Fibroblast of upper back skin (primary cell): ENCODE data around the gene ZNF816.
A peak's percentile ranks its signal among the peaks of the same experiment; 100 is the strongest.
"Not testable (repeated sequence)": the region's sequence is repeated elsewhere in the genome, so short reads cannot be mapped to it uniquely, and the experiment has no call there.

Experiments used
- DNase-seq: peaks from one replicate; pipeline ENCODE4 v3.0.0-alpha.2; 2013

The ZNF816 gene

DNA sequence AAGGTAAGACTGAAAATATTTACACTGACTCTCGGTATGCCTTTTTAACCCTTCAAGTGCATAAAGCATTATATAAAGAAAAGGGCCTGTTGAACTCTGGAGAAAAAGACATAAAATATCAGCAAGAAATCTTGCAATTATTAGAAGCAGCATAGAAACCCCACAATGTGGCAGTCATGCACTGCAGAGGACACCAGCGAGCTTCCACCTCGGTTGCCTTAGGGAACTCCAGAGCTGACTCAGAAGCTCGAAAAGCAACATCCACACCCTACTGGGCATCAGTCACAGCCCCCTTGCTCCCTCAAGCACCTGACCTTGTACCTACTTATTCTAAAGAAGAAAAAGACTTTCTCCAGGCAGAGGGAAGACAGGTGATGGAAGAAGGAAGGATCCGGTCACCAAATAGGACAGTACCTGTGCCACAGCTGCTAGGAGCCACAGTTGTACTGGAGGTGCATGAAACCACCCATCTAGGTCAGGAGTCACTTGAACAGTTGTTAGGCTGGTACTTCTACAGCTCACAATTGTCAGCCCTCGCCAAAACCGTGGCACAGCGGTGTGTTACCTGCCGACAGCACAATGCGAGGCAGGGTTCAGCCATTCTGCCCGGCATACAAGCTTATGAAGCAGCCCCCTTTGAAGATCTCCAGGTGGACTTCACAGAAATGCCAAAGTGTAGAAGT is 2.9 kb downstream of the ZNF816 start:
- no peak for DNase-seq

DNA sequence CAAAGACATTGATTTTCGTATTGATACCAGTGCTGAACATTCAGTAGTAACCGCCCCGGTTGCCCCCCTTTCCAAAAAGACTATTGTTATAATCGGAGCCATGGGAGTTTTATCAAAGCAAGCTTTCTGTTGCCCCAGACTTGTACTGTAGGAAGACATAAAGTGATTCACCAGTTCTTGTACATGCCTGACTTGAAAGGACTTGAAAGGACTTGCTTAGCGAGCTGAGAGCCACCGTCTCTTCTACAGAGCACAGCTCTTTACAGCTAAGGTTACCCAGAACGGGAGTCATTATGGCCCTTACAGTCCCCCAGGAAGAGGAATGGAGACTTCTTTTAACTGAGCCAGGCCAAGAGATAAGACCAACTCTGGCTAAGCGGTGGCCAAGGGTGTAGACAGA is 5.1 kb downstream of the ZNF816 start:
- DNase-seq = no peak

DNA sequence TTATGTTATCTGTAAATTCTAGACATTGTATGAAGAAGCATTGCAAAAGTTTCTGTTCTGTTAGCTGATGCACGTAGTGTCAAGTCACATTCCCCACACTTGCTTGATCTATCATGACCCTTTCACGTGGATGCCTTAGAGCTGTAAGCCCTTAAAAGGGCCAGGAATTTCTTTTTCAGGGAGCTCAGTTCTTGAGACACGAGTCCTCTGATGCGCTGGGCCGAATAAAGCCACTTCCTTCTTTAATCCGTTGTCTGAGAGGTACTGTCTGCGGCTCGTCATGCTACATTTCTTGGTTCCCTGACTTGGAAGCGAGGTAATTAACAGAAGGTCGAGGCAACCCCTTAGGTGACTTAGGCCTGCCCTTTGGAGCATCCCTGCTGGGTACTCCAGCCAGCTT is 5.8 kb downstream of the ZNF816 start:
- DNase-seq = no peak

- DNase-seq = no peak
Measured at GRCh38 chr19:52949422-52949821, 13.3 kb downstream of the ZNF816 start.

DNA sequence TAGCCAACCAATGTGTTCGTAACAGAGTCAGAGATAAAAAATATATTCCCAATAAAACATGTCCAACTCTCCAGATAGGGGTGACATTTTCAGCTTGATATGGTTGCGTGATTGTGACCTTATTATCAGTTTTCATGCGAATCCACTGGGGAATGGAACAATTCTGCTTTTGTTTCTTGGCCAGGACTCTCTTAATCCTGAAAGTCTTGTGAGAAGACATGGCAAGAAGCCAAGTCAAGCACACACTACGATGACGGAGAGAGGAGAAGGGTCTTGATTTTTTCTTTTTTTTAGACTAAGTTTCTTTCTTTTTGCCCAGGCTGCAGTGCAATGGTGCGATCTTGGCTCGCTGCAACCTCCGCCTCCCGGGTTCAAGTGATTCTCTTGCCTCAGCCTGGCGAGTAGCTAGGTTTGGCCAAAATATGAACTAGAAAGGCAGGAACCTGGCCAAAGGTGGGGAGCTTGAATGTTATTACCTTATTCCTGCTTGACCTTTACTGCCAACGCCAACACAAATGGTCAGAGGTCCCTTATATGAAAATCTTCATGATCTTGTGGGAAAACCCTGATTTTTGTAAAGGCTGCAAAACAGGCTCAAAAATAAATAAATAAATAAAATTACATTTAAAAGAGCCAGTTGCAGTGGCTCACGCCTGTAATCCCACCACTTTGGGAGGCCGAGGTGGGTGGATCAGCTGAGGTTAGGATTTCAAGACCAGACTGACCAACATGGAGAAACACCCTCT is 14.5 kb downstream of the ZNF816 start:
- no peak for DNase-seq

GRCh38 chr19:52946322-52947310 is 16.1 kb downstream of the ZNF816 start:
- no peak for DNase-seq

GRCh38 chr19:52945652-52946321 is 16.9 kb downstream of the ZNF816 start:
- DNase-seq = no peak

DNA sequence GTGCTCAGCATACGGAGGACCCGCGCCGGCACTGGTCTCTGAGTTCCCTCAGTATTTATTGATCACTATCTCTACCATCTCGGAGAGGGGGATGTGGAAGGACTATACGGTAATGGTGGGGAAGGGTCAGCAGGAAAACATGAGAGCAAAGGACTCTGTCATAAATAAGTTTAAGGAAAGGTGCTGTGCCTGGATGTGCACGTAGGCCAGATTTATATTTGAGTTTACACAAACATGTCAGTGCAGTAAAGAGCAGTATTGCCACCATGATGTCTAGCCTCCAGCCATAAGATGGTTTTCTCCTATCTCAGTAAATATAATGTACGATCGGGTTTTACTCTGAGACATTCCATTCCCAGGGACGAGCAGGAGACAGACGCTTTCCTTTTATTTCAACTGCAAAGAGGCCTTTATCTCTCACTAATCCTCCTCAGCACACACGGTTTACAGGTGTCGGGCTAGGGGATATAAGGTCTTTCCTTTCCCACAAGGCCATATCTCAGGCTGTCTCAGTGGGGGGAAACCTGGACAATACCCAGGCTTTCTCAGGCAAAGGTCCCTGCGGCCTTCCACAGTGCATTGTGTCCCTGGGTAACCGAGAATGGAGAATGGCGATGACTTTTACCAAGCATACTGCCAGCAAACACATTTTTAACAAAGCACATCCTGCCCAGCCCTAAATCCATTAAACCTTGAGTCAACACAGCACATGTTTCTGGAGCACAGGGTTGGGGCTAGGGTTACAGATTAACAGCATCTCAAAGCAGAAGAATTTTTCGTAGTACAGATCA is 17.8 kb downstream of the ZNF816 start:
- not testable (repeated sequence) for DNase-seq

DNA sequence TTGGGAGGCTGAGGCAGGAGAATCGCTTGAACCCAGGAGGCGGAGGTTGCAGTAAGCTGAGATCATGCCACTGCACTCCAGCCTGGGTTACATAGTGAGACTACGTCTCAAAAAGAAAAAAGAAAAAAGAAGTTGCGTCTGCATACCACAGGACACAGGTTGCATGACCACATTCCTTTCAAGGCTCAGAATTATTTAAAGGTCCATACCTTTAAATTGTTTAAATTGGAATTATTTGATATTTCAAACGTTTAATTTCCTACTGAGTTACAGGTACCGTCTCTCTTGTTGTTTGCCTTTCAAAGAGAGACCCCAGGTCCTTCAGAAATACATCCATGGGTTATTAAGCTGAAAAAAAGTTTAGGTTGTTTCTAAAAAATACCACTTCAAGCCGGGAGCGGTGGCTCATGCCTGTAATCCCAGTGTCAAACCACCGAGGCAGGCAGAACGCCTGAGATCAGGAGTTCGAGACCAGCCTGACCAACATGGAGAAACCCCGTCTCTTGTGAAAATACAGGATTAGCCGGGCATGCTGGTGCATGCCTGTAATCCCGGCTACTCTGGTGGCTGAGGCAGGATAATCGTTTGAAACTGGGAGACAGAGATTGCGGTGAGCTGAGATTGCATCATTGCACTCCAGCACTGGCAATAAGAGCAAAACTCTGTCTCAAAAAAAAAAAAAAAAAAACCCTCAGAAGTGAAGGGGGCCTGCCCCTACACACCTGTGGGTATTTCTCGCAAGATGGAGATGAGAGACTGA is 18.6 kb downstream of the ZNF816 start:
- DNase-seq = no peak

- no peak for DNase-seq
Measured at GRCh38 chr19:52943134-52943883, 19.4 kb downstream of the ZNF816 start.

DNA sequence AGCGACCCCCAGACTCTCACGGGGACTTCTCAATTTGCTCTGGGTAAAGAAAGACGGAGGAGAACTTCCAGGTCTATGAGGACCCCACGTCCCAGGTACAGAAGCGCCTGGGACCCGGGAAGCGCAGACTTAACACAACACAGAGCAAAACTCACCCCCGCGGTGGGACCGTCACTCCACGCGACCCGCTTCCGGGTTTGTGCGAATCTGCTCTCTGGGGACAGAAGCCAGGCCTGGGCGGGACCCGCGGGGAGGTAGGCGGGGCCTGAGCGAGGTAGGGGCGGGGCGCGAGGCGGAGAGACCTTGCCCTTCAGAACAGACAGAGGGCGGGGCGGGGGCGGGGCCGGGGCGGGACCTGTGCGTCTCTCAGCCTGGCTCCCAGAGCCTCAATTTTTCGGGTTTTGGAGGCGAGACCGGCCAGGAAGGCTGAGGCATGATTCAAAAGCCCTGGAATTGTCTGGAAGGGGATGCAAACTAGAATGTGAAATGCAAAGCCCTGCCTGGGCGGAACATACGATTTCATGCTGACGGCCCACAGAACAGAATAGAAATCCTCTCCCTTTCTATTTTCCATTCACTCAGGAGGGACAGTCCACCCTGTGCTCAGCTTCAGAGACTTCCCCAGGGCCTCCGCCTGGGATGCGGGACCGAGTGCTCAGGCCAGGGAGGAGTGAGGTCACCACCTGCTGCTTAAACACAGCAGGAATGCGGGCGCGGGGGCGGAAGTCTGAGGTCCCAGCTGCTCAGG is 20.1 kb downstream of the ZNF816 start:
- DNase-seq = peak; percentile 81

GRCh38 chr19:52941941-52942385 is 20.7 kb downstream of the ZNF816 start:
- peak; percentile 14 for DNase-seq

DNA sequence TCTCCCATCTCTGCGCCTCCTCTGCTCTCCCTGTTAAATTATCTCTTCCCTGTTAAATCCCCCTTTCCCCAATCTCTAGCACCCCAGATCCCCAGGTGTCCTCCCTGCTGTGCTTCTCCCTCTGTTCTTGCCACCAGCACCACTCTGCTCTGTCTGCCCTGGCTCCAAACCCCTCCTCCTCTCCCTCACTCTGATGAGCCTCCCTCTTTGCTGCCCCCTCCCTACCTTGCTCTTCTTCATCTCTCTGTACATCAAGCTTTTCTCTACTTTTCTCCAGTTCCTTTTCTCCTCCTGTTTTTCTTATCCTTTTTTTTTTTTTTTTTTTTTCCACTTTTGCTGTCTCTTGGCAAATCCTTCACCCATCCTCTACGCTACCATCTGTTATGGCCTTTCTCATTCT is 21.2 kb downstream of the ZNF816 start:
- DNase-seq = not testable (repeated sequence)

- not testable (repeated sequence) for DNase-seq
Measured at GRCh38 chr19:52940905-52941304, 21.8 kb downstream of the ZNF816 start.

DNA sequence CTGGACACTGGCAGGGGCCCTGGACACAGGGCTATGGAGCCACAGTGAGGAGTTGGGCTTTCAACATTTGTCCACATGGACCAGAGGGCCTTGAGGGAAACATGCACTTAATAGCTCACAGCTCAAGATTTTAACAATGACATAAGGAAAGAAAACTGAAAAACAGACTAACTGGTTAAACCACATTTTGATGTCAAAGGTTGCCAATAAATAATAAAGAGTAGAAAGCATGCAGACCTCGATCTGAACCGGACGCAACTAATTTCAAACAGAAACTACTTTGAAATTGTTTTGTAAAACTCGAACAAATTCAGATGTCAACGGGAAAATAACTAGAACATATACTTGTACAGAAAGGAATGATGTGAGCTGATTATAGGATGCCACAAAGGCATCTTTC is 23.9 kb downstream of the ZNF816 start:
- DNase-seq = no peak

DNA sequence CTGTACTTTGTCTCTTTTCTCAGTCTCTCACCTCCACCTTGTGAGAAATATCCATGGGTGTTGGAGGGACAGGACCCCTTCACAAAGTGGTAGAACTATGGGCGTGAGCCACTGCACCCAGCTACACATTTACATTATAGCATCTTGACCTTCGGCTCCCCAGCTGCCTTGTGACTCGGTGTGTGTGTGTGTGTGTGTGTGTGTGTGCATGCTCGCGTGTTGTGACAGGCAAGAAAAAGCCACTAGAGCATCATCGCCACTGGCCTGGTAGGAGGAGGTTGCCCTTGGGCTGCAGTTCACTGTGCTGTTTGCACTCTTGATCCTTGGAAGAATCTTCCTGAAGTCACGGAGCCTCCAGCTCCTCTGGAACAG is 25.7 kb downstream of the ZNF816 start:
- DNase-seq = no peak

DNA sequence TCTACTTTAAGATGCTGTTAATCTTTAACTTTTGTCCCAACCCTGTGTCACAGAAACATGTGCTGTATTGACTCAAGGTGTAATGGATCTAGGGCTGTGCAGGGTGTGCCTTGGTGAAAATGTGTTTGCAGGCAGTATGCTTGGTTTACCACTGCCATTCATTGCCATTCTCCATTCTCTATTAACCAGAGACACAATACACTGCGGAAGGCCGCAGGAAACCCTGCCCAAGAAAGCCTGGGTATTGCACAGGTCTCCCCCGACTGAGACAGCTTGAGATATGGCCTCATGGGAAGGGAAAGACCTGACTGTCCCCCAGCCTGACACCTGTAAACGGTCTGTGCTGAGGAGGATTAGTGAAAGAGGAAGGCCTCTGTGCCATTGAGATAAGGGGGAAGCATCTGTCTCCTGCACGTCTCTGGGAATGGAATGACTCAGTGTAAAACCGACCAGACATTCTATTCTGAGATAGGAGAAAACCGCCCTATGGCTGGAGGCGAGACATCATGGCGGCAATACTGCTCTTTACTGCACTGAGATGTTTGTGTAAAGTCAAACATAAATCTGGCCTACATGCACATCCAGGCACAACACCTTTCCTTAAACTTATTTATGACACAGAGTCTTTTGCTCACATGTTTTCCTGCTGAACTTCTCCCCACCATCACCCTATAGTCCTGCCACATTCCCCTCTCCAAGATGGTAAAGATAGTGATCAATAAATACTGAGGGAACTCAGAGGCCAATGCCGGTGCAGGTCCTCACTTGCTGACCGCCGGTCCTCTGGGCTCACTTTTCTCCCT is 26.3 kb downstream of the ZNF816 start:
- no peak for DNase-seq

GRCh38 chr19:52935434-52935833 is 27.2 kb downstream of the ZNF816 start:
- no peak for DNase-seq

- DNase-seq = not testable (repeated sequence)
Measured at GRCh38 chr19:52924641-52925040, 38.0 kb downstream of the ZNF816 start.
